Astrocyte (in vitro differentiated cells and primary cell): Measurements from ENCODE around the gene CD33. TPM values are rescaled to one million over a fixed set of nuclear protein-coding genes. Genes with fewer than 3 reads are reported as not detected.

Experiments
- DNase-seq: peaks from one replicate; pipeline ENCODE4 v3.0.0-alpha.2; 2010; ENCODE audit warnings: low read depth
- FAIRE-seq: peaks from 2 replicates; lab custom pipeline; 2011; peaks lifted over from hg19 to GRCh38; lab: Jason Lieb, UNC
- H2AFZ ChIP-seq: 2 replicates; pipeline ENCODE4 v1.6.0; 2012; ENCODE audit warnings: low read depth, low read length, inconsistent platforms
- H3K27ac ChIP-seq: 2 replicates; pipeline ENCODE4 v1.5.1; 2011; ENCODE audit warnings: low read depth, low read length, inconsistent platforms
- H3K27me3 ChIP-seq: 2 replicates; pipeline ENCODE4 v1.6.0; 2011; ENCODE audit warnings: low read length, inconsistent platforms; ENCODE audit not compliant: insufficient read depth
- H3K36me3 ChIP-seq: 2 replicates; pipeline ENCODE4 v1.5.1; 2011; ENCODE audit warnings: low read length, inconsistent platforms; ENCODE audit not compliant: insufficient read depth
- H3K4me1 ChIP-seq: 2 replicates; pipeline ENCODE4 v1.5.1; 2011; ENCODE audit warnings: low read length, inconsistent platforms; ENCODE audit not compliant: insufficient read depth
- H3K4me2 ChIP-seq: 2 replicates; pipeline ENCODE4 v1.6.0; 2012; ENCODE audit warnings: low read length, inconsistent platforms
- H3K4me3 ChIP-seq: 2 replicates; pipeline ENCODE4 v1.5.1; 2011; ENCODE audit warnings: low read depth, mild to moderate bottlenecking, low read length, inconsistent platforms; ENCODE audit not compliant: insufficient read depth
- H3K79me2 ChIP-seq: 2 replicates; pipeline ENCODE4 v1.6.0; 2012; ENCODE audit warnings: mild to moderate bottlenecking, low read length, inconsistent platforms; ENCODE audit not compliant: insufficient read depth
- H3K9ac ChIP-seq: 2 replicates; pipeline ENCODE4 v1.6.0; 2012; ENCODE audit warnings: mild to moderate bottlenecking, low read length, inconsistent platforms
- H3K9me3 ChIP-seq: 2 replicates; pipeline ENCODE4 v1.5.1; 2012; ENCODE audit warnings: low read depth, mild to moderate bottlenecking, low read length, inconsistent platforms; ENCODE audit not compliant: insufficient read depth
- H4K20me1 ChIP-seq: 2 replicates; pipeline ENCODE4 v1.6.0; 2012; ENCODE audit warnings: low read length, inconsistent platforms; ENCODE audit not compliant: insufficient read depth
- H3K27ac Mint-ChIP-seq: one replicate; pipeline ENCODE4 v1.8.0; 2021; ENCODE audit warnings: mild to moderate bottlenecking, mixed read lengths; ENCODE audit not compliant: unreplicated experiment
- H3K27me3 Mint-ChIP-seq: one replicate; pipeline ENCODE4 v1.8.0; 2021; ENCODE audit warnings: low read depth, mixed read lengths; ENCODE audit not compliant: unreplicated experiment
- H3K36me3 Mint-ChIP-seq: one replicate; pipeline ENCODE4 v1.8.0; 2021; ENCODE audit warnings: low read depth, mixed read lengths; ENCODE audit not compliant: unreplicated experiment
- H3K4me1 Mint-ChIP-seq: one replicate; pipeline ENCODE4 v1.8.0; 2021; ENCODE audit warnings: low read depth, mixed read lengths; ENCODE audit not compliant: unreplicated experiment
- H3K4me3 Mint-ChIP-seq: one replicate; pipeline ENCODE4 v1.8.0; 2021; ENCODE audit warnings: mild to moderate bottlenecking, moderate library complexity, mixed read lengths; ENCODE audit not compliant: unreplicated experiment
- H3K9me3 Mint-ChIP-seq: one replicate; pipeline ENCODE4 v1.8.0; 2021; ENCODE audit warnings: mild to moderate bottlenecking, mixed read lengths; ENCODE audit not compliant: unreplicated experiment
- EZH2 ChIP-seq: IDR thresholded peaks from 2 replicates; pipeline ENCODE4 v1.6.1; 2012; ENCODE audit warnings: mild to moderate bottlenecking, low read length, inconsistent platforms; ENCODE audit not compliant: insufficient read depth
- total RNA-seq: library from RNA; stranded (reverse); gene quantifications from 2 replicates; pipeline ENCODE4 v1.2.1, GENCODE V29; 2021
- TF ChIP-seq, protein P1 (sequence below): IDR thresholded peaks from 2 replicates; pipeline ENCODE4 v1.5.1; 2011; ENCODE audit warnings: low read depth, mild to moderate bottlenecking, inconsistent platforms, low read length, moderate library complexity; ENCODE audit not compliant: insufficient read depth

The CD33 gene
- total RNA-seq, 1 donor from 2014 or later = not detected

DNA sequence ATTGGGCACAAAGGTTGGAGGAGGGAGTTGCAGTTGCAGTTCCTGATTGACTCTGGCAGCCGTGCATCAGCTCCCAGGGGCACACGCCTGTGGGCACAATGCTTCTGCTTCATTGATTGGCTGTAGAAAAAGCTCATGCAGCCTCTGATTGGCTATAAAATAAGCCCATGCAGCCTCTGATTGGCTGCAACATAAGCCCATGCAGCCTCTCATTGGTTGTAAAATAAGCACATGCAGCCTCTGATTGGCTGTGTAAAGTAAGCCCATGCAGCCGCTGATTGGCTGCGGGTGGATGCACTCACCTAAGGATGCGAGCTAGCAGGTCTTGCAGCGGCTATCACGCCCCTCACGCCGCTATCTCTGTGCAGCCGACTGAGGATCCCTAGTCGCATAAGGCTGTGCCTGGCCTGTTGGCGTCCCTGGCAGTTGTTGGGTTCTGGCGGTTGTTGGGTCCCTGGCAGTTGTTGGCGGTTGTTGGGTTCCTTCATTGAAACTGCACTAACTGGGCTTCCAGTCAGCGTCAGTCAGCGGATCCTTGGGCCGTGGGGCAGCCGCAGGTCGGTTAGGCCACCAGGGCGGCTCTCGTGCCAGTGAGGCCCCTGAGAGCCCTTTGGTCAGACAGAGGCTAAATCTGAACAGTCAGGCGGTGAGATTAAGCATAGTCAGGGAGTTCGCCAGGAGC is 26.0 kb downstream of the CD33 start, which contains the start of gene SIGLECL1:
SIGLECL1 (plus strand) TSS at position 295 of the 682 bp plus-strand sequence. CDS start 12,993 bp downstream, outside the sequence.
- peaks cover 5% of the 10 kb centered on the region for H3K9me3 ChIP-seq
- no peaks in the 10 kb centered on the region for H3K79me2 ChIP-seq
- no peaks in the 10 kb centered on the region for H3K27me3 ChIP-seq
- no peaks in the 10 kb centered on the region for H3K4me1 ChIP-seq
- H3K4me3 ChIP-seq = no peak within 1 kb of the TSS
- H3K27ac ChIP-seq = no peak within 1 kb of the TSS
- FAIRE-seq (no peak), DNase-seq (no peak)
- no peaks in the 10 kb centered on the region for H4K20me1 ChIP-seq
- Mint-ChIP-seq H3K27me3 (no peaks in the 10 kb centered on the region), H3K27ac (no peak within 1 kb of the TSS), H3K4me1 (no peaks in the 10 kb centered on the region), H3K9me3 (peaks cover 7% of the 10 kb centered on the region), H3K36me3 (no peaks in the 10 kb centered on the region), H3K4me3 (no peak within 1 kb of the TSS)
- H3K4me2 ChIP-seq = no peak within 1 kb of the TSS
- TF ChIP-seq, protein P1, sequence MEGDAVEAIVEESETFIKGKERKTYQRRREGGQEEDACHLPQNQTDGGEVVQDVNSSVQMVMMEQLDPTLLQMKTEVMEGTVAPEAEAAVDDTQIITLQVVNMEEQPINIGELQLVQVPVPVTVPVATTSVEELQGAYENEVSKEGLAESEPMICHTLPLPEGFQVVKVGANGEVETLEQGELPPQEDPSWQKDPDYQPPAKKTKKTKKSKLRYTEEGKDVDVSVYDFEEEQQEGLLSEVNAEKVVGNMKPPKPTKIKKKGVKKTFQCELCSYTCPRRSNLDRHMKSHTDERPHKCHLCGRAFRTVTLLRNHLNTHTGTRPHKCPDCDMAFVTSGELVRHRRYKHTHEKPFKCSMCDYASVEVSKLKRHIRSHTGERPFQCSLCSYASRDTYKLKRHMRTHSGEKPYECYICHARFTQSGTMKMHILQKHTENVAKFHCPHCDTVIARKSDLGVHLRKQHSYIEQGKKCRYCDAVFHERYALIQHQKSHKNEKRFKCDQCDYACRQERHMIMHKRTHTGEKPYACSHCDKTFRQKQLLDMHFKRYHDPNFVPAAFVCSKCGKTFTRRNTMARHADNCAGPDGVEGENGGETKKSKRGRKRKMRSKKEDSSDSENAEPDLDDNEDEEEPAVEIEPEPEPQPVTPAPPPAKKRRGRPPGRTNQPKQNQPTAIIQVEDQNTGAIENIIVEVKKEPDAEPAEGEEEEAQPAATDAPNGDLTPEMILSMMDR = no peak
- TF ChIP-seq EZH2 = no peak
- no peaks in the 10 kb centered on the region for H3K36me3 ChIP-seq
- H3K9ac ChIP-seq = no peak within 1 kb of the TSS
- H2AFZ ChIP-seq = no peak within 1 kb of the TSS

DNA sequence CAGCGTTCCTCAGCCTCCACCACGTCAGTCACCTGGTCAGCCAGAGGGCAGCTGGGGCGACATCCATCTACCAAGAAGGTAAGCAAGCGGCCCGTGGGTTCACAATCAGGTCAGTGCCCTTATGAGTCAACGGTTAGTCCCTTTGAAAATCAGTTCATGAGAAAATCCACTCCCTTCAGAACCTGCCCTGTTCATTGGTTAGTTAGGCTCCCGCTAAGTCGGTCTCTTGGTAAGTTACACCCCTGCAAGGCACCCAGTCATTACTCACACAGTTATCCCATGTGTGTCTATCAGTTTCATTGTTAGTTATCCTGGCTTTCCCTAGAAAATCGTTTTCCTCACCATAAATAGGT is 26.6 kb downstream of the CD33 start:
- H3K27ac ChIP-seq = no peak overlapping the region
- no peak overlapping the region for H2AFZ ChIP-seq
- H3K79me2 ChIP-seq = no peaks in the 10 kb centered on the region
- no peaks in the 10 kb centered on the region for H3K4me1 ChIP-seq
- H3K36me3 ChIP-seq = no peaks in the 10 kb centered on the region
- H3K9ac ChIP-seq = no peak overlapping the region
- no peaks in the 10 kb centered on the region for H3K27me3 Mint-ChIP-seq
- H3K4me1 Mint-ChIP-seq = no peaks in the 10 kb centered on the region
- H3K9me3 ChIP-seq = peaks cover 5% of the 10 kb centered on the region
- H3K27ac Mint-ChIP-seq = no peak overlapping the region
- H3K9me3 Mint-ChIP-seq = peaks cover 7% of the 10 kb centered on the region
- TF ChIP-seq, protein P1 = no peak
- no peak for TF ChIP-seq EZH2
- H3K27me3 ChIP-seq = no peaks in the 10 kb centered on the region
- H4K20me1 ChIP-seq = no peaks in the 10 kb centered on the region
- DNase-seq (no peak), FAIRE-seq (no peak)
- no peak overlapping the region for H3K4me2 ChIP-seq
- H3K36me3 Mint-ChIP-seq = no peaks in the 10 kb centered on the region
- no peak overlapping the region for H3K4me3 Mint-ChIP-seq
- no peak overlapping the region for H3K4me3 ChIP-seq
